HG03432 (cell line): ENCODE data around the gene TSHR.
"Not testable (repeated sequence)": the region's sequence is repeated elsewhere in the genome, so short reads cannot be mapped to it uniquely, and the experiment has no call there.

ENCODE experiments used
- ATAC-seq: cut with Tn5 transposase; IDR thresholded peaks from one replicate; pipeline ENCODE4 v1.9.1; 2021; ENCODE audit warnings: mild to moderate bottlenecking, moderate library complexity; ENCODE audit not compliant: unreplicated experiment

The TSHR gene

DNA sequence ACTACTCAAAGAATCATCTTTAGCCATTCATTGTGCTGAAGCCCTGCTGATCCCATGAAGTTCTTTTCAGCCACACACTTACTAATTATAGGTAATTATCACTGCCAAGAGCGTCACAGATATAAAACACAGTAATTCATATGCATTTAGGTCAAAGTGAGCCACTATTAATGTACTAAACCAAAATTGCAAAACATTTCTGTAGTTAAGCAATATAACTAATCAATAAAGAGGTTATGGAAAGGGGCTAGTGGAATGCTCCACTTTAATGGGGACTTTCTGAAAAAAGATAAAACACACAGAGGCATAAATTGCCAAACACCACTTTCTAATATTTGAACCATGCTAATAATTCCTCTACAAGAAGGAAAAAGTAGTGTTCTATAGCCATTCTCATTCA, 7.1 kb upstream of the TSHR start:
- ATAC-seq = no peak

DNA sequence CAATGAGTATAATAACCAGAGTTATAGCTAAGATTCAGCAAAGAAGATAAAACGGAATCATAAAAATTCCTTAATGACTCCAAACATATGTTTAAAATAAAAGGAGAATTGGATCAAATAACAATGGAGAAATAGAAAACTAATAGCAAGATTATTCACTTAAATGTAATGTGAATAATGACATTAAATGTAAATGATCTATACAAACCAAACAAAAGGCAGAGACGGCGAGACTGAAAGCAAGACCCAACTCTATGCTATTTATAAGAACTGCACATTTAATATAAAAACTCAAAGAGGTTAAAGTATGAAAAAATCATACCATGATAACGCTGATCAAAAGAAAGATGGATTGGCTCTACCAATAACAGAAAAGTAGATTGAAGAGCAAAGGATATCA, 3.9 kb upstream of the TSHR start:
- no peak for ATAC-seq

GRCh38 chr14:80953211-80953610, 2.2 kb upstream of the TSHR start:
- ATAC-seq = not testable (repeated sequence)

GRCh38 chr14:80954687-80955299, 628 bp upstream of the TSHR start:
- ATAC-seq = peak; percentile 23

GRCh38 chr14:80956102-80956501, 681 bp downstream of the TSHR start:
- no peak for ATAC-seq

- ATAC-seq = no peak
These were observed 1.5 kb downstream of the TSHR start for GRCh38 chr14:80956922-80957321.

DNA sequence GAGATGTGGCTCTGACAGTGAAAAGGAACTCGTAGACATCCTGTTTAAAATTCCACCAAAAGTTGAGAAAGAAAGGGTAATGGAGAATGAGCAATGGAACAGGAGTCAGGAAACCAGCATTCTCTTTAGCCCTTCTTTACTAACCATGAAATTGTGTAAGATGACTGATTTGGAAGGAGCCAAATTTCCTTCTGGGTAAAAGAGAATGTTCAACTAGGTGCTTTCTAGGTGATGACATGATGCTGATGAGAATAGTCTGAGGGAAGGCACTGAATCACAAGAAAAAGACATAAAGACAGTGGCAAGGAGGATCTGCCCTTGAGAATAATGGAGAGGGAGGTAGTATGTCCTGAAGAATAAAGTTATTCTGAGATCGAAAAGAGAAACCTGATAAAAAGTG, 2.2 kb downstream of the TSHR start:
- no peak for ATAC-seq

DNA sequence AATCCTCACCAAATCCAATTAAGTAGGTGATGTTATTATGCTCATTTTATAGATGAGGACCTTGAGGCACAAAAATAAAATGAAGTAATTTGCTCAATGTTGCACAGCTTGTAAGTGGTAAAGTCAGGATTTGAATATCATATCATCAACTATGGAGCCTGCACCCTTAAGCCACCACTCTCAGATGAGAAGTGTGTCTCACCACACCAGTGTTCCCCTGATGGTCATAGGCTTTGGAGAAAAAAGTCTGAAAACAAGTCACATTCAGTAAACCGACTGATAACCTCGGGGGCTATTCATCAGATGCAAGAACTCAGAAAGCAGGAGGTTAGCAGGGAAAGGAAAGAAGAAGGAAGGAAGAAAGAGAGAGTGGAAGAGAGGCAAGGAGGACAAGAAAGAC, 2.8 kb downstream of the TSHR start:
- ATAC-seq = no peak

DNA sequence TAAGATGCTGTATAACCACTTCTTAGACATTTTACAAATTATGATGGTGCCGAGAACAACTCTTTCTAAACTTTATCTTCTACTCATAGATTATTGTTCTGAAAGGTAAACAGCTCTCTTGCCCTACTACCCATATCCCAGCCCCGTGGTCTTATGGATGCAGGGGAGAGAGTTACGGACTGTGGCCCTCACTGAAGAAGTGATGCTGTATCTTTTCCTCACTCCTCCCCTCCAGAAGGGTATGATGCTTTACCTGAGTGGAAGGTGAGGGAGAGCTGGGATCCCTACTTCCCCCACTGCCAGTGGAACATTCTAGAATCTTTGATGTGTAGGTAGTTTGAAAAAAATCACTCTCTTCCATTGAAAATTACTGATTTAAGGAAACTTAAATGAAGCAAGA, 3.5 kb downstream of the TSHR start:
- ATAC-seq = no peak

- ATAC-seq = peak; percentile 98
These were observed 4.1 kb downstream of the TSHR start for GRCh38 chr14:80959496-80959895.

DNA sequence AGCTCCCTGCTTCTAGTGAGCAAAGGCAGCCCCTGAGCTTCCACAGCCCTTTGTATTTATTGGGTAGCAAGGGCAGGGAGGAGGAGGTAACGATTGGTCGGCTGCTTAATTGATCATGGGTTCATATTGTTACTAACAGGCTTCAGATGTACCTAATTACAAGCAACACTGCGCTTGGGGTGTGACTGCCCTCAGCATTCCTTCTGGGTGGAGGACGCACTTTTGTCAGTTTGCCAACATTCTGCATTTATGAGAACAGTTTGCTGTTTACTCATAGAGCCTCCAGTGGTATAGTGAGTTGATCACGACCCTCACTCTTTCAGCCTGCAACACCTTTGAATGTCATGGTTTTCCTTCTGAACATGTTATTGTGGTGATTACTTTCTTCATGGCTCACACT, 9.6 kb downstream of the TSHR start:
- no peak for ATAC-seq

DNA sequence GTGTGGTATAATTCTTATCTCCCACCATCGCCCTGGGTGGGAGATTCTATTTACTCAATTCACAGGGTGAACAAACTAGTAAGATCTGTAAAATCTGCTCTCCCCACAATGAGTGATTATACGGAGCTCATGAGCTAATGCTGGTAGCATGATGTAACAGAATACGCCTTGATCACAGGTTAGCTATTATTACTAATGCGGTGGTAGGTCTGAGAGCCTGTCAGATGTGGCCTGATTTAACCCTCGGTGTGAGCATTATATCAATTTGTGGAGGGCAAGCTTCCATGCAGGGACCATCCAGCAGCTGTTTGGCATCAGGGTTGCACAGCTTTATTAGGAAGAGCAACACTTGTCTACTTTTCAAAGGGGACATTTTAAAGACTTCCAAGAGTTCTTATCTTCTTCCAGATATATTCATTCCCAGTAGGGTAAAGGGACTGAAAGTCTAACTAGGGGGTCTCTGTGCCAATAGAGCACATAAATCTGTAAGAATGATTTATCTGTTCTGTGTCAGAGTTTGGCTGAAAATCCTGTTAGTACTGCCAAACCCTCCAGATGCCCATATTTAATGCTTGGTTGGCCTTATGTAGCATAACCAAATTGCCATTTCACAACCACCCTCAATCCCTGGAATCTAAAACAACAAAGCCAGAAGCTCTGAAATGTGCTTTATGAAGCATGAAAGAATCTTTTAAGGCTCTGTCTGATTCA, 18.7 kb downstream of the TSHR start:
- ATAC-seq = no peak

GRCh38 chr14:80974679-80975078, 19.3 kb downstream of the TSHR start:
- no peak for ATAC-seq

DNA sequence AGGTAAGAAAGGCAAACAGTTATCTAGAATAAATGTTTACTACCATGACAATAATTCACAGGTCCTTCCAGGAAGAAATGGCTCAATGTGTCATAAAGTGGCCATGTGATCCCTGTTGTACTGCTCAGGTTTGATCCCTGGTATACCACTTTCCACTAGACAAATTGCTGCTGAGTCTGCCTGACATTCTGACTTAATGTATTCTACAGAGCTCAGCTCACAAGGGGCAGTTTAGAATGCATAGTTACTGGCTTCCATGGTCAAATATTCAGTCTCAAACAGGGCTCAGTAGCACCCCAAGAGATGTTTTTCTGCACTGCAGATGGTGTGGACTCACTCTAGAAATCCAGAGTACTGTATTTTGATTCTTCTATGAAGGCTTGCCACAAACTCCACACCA, 21.8 kb downstream of the TSHR start:
- peak; percentile 43 for ATAC-seq

DNA sequence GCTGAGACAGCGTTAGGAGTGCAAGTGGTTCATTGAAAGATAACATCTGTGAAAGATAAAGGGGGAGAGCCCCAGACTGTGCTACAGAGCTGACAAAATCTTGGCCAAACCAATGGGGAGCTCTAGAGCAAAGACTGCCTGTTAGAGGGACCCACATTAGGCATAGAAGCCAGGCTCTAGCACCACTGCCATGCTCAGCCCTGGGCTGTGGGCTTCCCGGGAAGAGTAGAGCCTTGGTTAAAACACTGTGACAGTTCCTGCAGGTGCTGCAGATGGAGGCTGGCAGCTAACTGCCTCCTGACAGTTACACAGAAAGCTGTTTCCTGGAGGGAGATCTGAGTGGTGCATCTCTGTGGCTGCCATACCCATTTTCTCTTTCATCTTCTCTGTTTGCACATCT, 23.0 kb downstream of the TSHR start:
- ATAC-seq = no peak

DNA sequence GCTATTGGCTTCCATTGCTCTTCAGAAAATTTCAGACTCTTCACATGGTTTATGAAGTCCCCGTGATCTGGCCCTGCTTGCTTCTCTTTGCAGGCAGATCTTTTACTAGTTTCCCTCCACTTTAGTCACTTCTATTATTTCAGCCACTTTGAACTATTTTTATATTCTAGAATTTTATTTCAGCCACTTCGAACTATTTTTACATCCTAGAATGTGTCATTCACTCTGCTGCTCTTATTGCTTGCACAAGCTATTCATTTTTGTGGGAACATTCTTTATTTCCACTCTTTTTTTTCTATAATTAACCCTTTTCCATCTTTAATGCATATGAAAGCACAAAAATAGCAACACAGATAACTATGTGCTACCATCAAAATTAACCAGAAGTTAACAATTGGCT, 24.5 kb downstream of the TSHR start:
- no peak for ATAC-seq

- no peak for ATAC-seq
These were observed 25.7 kb downstream of the TSHR start for GRCh38 chr14:80981156-80981555.

GRCh38 chr14:80981673-80982072, 26.3 kb downstream of the TSHR start:
- ATAC-seq = no peak

- no peak for ATAC-seq
These were observed 27.3 kb downstream of the TSHR start for GRCh38 chr14:80982711-80983110.

GRCh38 chr14:80987235-80988032, 32.0 kb downstream of the TSHR start:
- peak; percentile 63 for ATAC-seq

DNA sequence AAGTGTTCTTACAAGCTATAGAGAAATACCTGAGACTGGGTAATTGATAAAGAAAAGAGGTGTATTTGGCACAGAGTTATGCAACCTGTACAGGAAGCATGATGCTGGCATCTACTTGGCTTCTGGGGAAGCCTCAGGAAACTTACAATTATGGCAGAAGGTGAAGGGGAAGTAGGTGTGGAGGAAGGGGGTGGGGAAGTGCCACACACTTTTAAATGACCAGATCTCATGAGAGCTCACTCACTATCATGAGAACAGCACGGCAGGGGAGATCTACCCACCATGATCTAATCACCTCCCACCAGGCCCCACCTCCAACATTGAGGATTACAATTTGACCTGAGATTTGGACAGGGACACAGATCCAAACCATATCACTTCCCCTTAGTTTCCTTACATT, 32.8 kb downstream of the TSHR start:
- ATAC-seq = no peak
